Right renal pelvis (tissue), 4 donors: Measurements from ENCODE around the gene MKRN2OS. TPM values are rescaled to one million over a fixed set of nuclear protein-coding genes. Genes with fewer than 3 reads are reported as not detected.
"Not testable (repeated sequence)": the region's sequence is repeated elsewhere in the genome, so short reads cannot be mapped to it uniquely, and the experiment has no call there.

ENCODE experiments used
- DNase-seq, 4 donors: peaks; one replicate each; pipeline ENCODE4 v3.0.0-alpha.2; 2013; ENCODE audit warnings: low read depth in 4 of 4, low spot score in 3 of 4, missing footprints in 1 of 4
- polyA plus RNA-seq, 4 donors: library from polyadenylated mRNA; unstranded; fragments of 120-200 nt; gene quantifications; one replicate each; pipeline ENCODE4 v1.2.1, GENCODE V29; 2013; ENCODE audit not compliant: insufficient read length in 4 of 4

Gene MKRN2OS
- polyA plus RNA-seq, 4 donors, result 0.61 to 1.3 (median 0.90) TPM

DNA sequence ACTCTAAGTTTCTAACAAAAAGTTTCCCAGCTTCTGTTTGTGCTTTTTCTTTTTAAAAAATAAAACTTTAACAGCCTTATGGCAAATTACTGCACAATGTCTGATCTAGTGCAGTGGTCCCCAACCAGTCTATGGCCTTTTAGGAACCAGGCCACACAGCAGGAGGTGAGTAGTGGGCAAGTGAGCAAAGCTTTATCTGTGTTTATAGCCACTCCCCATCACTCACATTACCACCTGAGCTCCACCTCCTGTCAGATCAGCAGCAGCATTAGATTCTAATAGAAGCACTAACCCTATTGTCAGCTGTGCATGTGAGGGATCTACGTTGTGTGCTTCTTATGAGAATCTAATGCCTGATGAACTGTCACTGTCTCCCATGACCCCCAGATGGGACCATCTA, 17.2 kb upstream of the MKRN2OS start:
- no peak for DNase-seq

DNA sequence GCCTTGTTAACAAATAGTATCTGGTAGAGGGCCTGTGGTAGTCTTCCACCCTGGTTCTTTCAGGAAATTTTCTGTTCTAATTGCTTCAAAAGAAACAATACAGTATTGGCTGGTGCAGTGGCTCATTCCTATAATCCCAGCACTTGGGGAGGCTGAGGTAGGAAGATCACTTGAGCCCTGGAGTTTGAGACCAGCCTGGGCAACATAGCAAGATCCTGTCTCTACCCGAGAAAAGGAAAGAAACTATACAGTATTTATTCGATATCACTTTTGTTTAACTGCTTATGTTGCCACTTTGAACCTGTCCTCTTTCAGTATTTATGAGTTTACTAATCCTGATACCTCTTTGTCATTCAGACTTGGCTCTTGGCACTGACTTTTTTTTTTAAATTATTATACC, 16.1 kb upstream of the MKRN2OS start:
- no peak for DNase-seq

DNA sequence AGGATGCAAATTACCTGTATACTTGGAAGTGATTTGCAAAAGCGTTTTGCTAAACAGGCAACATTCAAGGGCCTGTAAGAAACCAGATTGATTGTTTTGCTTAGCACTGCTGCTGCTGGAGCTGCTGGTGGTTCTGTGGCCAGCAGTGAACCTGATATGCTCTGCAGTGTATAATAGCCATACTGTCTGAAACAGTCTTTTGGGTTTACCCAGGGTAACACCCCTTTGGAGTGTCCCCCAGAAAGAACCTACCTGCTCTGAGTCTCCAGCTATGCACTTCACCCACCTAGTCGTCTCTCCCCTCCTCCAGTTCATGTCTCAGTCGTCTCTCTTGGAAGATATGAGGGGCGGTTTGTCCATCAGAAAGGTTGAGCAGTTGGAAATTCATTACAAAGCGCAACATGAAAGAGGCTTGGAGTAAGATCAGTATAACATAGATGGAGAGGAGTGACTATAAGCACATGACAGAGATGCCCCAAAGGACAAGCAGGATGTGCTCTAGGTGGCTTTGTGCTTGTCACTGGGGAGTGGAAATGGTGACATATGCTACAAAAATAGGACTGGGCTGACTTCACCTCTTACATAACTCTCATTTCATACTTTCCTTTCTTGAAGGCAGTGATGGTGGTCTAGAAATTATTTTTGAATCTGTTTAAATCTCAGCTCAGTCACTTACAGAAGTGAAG, 15.3 kb upstream of the MKRN2OS start:
- no peak for DNase-seq

DNA sequence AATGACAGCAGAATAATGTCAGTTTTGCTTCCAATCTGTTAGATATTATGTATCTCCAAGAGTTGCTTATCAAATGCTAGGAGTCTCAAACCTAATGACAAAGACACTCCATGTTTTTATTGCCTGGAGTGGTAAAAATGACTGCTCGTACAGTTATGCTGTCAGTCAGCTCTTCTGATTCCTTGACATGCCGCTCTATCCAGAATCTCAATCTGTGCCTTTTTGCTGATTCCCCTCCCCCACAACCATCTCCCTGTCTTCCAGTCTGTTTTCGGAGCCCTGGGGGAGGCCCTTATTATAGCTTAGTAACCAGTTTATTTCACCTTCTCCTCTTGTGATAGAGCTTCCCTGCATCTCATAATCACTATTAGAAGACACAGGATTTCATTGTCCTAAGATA, 14.2 kb upstream of the MKRN2OS start:
- no peak for DNase-seq

DNA sequence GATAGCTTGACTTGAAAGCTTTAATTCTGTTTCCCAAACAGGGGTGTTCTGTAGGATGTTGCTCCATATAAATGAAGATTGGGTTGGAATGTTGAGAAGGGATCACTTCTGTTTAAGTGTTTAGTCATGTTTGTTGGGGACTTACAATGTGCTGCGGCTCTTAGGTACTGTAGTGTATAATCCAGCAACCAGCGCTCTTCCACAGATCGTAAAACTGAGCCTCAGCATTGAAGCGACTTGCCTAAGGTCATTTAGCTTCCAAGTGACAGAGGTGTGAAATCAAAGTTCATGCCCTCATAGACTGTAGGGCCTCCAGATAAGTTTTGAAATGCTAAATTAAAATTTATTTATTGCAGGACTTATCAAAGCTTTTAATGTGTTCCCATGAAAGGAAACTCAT, 13.4 kb upstream of the MKRN2OS start:
- DNase-seq, result no peak

DNA sequence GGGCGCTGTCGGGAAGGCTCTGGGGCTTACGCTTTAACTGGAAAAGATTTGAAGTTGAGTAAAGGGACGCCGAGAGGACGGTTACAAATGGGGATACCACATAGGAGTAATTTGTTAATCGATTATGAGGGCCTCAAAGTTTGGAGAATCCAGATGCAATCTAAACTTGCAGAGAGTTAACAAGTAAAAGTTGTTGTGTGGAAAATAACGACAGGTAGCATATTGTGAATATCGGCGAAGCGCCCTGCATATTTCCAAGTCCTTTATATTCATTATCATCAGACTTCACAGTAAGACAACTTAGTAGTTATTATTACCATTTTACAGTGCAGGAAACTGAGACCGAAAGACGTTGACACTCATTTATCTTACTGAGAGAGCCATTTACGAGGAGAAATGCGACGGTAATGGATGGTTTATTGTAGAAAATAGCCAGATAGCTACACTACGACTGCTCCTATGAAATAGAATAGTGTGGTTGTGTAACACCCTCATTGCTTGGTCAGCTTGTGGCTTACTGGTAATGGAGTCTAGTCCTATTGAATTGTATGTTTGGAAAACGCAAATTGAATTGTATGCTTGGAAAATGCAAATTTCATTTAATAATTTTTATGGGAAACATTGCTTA, 12.3 kb upstream of the MKRN2OS start:
- peak in 1 of 4 donors; percentile 22 for DNase-seq

DNA sequence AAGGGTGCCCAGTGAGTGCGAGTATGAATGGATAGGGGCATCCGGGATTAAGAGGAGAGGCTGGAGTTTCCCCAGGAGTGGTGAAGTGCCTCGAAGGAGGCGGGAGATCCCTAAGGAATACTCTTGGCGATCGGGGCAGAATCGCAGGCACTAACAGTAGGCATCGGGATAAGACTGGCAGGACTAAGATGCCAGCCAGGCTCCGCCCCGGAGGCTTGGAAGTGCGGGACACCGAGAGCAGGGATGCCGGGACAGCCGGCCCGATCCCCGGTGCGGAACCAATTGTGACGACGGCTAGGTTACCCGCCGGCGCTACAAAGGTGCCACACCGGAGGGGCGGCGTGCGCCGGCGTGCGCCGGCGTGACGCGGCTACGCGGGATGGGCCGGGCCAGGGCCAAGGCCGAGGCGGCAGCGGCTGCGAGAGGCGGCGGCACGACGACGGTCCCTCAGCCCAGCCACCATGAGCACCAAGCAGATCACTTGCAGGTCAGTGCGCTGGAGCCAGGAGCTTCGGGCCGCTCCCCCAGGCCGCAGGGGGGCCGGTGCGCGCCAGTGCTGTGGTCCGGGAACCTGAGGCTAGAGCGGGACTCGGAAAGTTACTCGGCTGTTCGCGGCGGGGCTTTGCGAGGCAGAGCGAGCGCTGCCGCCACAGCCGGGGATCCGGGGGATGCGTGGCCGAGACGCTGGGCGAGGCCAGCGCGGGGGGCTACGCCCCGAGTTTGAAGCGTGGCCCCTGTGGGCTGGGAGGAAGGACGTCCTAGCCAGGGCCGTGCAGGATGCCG, 11.6 kb upstream of the MKRN2OS start, which contains the start of gene MKRN2:
MKRN2 (plus strand) TSS at position 398 of the 783 bp plus-strand sequence; CDS start at position 462, 64 bp downstream.
- peak; percentile 81 to 89 (median 84) for DNase-seq

DNA sequence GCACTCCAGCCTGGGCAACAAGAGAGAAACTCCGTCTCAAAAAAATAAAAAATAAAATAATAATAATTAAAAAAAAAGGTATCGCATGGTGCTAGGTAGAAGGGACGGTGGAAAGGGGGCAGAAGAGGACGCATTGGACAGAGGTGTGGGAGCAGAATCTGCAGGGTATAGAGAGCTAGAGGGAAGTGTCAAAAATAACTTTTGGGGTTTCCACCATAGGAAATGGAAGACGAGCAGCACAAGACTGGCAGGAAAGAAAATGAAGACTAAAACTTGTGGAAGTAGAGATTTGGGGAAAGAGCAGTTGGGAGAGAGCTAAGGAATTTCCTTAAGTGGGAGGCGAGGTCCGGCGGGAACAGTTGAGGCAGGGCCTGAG, 11.0 kb upstream of the MKRN2OS start:
- DNase-seq, result no peak

DNA sequence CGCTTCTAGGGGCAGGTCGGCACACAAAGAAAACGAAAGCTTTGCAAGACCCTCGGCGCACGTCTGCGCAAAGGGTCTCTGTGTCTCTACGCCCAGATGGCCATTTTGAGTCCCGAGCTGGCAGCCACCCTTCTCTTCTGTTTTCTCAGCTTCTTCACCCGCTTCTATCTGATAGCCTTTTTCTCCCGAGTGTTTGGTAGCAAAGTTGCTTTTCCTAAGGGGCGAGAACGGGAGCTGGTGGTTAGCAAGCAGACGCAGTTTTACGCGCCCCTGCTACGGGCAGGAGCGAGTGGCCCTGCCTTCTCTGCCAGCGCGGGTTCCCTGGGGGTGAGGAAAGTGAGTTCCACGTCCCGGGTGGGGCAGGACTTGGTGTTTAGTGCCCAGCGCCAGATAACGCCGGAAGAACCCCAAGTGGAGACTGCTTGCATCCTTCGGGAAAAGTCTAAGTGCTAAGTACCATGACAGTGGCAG, 8.7 kb upstream of the MKRN2OS start:
- DNase-seq, result peak in 2 of 4 donors; percentile 22

DNA sequence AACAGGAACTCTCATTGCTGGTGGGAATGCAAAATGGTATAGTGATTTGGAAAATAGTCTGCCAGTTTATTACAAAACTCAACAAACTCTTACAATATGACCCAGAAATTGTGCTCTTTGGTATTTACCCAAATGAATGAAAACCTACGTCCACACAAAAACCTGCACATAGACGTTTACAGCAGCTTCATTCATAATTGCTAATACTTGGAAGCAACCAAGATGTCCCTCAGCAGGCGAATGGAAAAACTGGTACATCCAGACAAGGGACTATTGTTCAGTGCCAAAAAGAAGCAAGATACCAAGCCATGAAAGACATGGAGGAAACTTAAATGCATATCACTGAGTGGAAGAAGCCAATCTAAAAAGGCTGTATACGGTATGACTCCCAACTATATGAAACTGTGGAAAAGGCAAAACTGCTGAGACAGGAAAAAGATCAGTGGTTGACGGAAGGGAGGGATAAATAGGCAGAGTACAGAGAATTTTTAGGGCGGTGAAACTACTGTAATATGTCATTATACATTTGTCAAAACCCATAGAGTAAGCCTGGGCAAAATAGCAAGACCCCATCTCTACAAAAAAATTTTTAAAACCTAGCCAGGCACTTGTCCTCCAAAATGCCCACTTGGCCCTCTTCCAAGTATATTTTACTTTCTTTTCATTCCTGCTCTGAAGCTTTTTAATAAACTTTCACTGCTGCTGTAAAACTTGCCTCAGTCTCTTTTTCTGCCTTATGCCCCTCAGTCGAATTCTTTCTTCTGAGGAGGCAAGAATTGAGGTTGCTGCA, 4.9 kb upstream of the MKRN2OS start:
- no peak for DNase-seq

DNA sequence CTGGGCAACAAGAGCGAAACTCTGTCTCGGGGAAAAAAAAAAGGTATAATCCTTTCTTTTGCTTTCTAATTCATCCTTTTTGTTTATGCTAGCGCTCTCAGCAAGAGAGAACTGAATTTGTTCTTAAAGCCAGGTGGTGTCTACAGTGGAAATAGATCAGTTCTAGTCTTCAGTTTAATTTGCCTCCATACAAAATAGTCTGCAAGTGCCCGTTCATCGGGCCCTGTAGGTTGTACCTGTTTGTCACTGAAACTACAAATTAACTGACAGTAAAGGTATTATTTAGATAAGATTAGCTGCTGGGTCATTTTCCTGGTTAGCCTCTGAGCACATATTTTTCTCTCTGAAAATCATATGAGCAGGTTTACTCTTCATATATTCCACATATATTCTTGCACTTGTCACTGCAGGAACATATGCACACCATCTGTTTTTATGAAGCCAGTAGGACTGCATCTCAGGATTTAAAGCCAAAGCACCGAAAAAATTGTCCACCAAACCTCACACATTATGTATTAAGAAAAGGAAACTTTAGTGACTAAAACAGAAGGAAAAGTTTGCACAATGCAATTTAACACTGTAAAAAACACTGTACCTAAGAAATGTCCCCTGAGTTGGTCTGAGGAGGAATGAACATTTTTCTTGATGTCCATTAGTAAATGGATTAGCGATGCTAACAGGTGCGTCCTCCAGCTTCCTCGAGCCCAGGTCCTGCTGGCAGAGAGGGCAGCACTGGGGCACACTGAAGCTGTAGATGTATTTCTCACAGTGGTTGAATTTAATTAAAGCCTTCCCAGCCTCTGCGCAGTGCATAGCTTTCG, 437 bp downstream of the MKRN2OS start:
- DNase-seq, result no peak

DNA sequence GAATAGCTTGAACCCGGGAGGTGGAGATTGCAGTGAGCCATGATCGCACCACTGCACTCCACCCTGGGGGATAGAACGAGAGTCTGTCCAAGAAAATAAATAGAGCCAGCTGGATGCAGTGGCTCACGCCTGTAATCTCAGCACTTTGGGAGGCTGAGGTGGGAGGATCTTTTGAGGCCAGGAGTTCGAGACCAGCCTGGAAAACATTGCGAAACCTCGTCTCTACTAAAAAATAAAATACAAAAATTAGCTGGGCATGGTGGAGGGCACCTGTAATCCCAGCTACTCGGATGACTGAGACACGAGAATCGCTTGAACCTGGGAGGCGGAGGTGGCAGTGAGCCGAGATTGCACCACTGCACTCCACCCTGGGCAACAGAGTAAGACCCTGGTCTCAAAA, 1.8 kb downstream of the MKRN2OS start:
- DNase-seq, result not testable (repeated sequence)

DNA sequence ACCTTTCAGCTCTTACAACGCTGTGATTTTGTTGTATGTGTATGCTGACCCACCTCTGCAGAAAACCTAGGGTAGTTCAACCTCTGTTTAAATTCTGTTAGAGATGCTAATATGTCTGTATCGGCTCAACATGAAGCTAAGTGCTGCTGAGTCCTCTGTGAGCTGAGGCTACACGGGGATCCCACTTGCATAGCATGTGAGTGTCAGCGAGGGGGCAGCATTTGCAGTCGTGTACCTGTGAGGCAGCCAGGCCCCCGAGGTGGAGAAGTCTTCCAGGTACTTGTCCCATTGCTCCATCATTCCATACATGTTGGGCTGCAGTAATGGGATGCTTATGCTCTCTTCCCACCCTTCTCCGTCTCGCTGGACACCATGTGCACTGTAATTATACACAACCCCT, 3.7 kb downstream of the MKRN2OS start:
- DNase-seq, result no peak

DNA sequence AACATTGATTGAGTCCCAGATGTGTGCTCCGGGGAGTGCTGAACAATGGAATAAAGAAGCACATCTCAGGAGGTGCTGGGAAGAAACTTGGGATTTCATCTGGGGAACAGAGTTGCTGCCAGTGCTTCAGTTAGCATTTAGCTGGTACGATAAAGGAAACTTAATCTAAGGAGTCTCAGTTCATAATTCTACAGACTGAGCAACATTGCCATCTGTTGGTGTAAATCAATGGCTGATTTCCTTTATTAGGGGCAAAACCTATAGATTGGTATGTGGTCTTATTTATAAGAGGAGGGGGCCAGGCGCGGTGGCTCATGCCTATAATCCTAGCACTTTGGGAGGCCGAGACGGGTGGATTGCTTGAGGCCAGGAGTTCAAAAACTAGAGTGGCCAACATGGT, 8.9 kb downstream of the MKRN2OS start:
- DNase-seq, result no peak

DNA sequence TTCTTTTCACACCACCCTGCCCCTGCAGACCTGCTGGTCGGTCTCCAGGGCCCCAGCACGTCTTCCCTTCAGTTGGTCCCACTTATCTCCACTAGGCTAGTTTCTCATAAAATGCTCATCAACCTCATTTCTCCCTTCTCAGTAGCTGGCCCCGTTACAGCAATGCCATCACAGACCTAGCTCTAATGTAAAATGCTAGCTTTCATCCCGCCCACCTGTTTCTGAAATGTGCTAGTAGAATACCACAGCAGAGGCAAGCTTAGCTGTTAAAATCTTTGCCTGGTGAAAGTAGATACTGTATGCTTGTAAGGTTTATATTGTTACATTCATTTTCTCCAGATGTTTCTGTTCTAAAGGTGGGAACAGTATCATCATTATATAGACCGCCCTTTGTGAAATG, 13.1 kb downstream of the MKRN2OS start:
- DNase-seq, result no peak

DNA sequence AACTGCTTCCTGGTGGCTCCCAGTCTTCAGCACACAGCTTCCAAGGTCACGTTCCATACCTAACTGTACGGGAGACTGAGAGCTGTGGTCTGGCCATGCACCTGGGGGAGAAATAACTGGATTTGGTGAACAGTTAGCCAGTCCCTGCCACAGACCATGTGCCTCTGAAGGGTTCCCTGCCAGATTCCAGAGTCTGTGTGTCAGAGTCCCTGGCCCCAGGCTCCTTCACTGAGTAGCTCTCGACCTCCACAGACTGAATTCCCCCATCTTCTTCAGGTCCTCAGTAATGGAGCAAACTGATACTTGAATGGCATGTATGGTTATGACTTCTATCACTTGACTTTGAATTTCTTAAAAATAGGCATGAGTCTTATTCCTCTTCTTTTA, 17.5 kb downstream of the MKRN2OS start:
- DNase-seq, result no peak

DNA sequence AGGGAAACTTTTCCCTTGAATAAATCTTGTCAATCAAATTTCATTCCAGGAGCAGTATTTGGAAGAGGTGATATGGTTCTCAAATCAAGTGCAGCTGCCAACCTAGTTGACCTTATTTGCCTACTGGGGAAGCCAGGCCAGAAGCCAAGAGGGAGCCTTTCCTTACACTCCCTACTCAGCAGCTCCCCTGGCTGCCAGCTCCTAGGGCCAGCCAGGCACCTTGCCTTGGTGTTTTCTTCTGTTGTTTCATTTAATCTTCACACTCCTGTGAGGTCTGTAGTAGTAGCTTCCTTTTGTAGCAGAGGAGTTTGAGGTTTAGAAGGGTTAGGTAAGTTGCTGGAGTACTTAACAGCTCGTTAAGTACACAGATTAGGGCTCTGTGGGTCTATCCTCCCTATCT, 22.6 kb downstream of the MKRN2OS start:
- no peak for DNase-seq

DNA sequence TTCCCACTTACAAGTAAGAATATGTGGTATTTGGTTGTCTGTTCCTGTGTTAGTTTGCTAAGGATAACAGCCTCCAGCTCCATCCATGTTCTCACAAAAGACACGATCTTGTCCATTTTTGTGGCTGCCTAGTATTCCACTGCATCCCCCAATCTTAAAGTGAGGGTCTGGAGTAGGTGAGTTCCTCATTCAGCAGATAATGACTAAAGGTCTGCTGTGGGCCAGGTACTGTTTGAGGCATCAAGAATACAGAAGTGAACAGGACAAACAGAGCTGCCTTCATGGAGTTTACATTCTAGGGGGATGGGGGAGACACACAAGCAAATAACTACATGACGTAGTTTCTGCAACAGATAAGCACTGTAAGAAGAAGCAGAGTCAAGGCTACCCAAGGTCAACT, 24.3 kb downstream of the MKRN2OS start:
- DNase-seq, result no peak

DNA sequence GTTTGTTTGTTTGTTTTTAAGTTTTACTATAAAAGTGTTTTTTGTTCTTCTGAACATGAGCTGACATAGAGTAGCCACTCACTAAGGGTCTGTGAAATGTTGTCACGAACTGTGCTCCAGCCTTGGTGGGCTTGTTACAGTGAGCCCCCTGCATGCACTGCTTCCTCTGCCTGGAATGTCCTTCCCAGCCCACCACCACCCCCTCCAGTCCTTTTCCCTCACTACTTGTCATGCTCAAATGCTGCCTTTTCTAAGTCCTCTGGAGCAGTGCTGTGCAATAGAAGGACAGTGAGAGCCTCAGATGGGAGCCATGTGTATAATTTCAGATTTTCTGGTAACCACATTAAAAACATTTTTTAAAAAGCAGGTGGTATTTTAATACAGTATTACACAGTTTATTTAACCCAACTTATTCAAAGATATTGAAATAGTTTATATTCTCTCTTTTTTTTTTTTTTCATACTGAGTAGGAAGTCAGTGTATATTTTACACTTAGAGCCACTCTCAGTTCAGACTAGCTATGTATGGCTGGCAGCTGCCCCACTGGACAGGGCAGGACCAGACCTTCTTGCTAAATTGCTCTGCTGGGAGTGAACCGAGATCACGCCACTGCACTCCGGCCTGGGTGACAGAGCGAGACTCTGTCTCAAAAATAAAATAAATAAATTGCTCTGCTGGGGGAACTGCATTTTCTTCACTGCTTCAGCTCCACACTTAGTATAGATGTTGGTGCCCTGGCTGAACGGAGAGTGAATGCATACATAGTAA, 26.9 kb downstream of the MKRN2OS start:
- no peak for DNase-seq
